Measurements from ENCODE around the gene NLRC4.
"Not testable (repeated sequence)": the region's sequence is repeated elsewhere in the genome, so short reads cannot be mapped to it uniquely, and the experiment has no call there.

Gene NLRC4, protein sequence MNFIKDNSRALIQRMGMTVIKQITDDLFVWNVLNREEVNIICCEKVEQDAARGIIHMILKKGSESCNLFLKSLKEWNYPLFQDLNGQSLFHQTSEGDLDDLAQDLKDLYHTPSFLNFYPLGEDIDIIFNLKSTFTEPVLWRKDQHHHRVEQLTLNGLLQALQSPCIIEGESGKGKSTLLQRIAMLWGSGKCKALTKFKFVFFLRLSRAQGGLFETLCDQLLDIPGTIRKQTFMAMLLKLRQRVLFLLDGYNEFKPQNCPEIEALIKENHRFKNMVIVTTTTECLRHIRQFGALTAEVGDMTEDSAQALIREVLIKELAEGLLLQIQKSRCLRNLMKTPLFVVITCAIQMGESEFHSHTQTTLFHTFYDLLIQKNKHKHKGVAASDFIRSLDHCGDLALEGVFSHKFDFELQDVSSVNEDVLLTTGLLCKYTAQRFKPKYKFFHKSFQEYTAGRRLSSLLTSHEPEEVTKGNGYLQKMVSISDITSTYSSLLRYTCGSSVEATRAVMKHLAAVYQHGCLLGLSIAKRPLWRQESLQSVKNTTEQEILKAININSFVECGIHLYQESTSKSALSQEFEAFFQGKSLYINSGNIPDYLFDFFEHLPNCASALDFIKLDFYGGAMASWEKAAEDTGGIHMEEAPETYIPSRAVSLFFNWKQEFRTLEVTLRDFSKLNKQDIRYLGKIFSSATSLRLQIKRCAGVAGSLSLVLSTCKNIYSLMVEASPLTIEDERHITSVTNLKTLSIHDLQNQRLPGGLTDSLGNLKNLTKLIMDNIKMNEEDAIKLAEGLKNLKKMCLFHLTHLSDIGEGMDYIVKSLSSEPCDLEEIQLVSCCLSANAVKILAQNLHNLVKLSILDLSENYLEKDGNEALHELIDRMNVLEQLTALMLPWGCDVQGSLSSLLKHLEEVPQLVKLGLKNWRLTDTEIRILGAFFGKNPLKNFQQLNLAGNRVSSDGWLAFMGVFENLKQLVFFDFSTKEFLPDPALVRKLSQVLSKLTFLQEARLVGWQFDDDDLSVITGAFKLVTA

GRCh38 chr2:32264422-32265105 is at the start of gene NLRC4:
Gene NLRC4, minus strand, starts transcription at chr2:32264886. Its CDS starts 8,111 bp downstream, at chr2:32256775.
- no peak for DNase-seq

GRCh38 chr2:32310577-32310976 is 45.9 kb upstream of the NLRC4 start:
- no peak for DNase-seq

DNA sequence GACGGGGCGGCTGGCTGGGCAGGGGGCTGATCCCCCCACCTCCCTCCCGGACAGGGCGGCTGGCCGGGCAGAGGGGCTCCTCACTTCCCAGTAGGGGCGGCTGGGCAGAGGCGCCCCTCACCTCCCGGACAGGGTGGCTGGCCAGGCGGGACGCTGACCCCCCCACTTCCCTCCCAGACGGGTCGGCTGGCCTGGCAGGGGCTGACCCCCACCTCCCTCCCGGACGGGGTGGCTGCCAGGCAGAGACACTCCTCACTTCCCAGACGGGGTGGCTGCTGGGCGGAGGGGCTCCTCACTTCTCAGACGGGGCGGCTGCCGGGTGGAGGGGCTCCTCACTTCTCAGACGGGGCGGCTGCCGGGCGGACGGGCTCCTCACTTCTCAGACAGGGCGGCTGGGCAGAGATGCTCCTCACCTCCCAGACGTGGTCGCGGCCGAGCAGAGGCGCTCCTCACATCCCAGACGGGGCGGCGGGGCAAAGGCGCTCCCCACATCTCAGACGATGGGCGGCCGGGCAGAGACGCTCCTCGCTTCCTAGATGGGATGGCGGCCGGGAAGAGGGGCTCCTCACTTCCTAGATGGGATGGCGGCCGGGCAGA is 29.4 kb upstream of the NLRC4 start:
- not testable (repeated sequence) for DNase-seq

GRCh38 chr2:32293493-32293892 is 28.8 kb upstream of the NLRC4 start:
- not testable (repeated sequence) for DNase-seq

DNA sequence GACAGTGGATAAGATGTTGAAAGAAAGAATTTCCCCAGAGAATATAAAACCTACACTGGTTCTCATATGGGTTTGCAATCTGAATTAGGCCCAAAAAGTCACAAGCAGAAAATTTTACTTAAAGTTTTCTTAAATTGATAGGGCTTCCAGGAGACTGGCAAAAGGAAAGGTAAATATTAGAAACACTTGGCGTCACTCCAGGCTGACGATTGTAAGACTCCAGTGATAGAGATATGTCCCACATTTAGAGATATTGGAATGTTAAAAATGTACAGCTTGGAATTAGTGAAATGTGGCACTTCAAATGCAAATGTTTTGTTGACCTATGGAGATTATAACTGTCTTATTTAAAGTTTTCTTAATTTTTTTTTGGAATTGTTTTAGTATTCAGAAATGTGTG is 27.1 kb upstream of the NLRC4 start:
- DNase-seq: no peak

- no peak for DNase-seq
Measured at GRCh38 chr2:32290000-32290339, 25.3 kb upstream of the NLRC4 start.

DNA sequence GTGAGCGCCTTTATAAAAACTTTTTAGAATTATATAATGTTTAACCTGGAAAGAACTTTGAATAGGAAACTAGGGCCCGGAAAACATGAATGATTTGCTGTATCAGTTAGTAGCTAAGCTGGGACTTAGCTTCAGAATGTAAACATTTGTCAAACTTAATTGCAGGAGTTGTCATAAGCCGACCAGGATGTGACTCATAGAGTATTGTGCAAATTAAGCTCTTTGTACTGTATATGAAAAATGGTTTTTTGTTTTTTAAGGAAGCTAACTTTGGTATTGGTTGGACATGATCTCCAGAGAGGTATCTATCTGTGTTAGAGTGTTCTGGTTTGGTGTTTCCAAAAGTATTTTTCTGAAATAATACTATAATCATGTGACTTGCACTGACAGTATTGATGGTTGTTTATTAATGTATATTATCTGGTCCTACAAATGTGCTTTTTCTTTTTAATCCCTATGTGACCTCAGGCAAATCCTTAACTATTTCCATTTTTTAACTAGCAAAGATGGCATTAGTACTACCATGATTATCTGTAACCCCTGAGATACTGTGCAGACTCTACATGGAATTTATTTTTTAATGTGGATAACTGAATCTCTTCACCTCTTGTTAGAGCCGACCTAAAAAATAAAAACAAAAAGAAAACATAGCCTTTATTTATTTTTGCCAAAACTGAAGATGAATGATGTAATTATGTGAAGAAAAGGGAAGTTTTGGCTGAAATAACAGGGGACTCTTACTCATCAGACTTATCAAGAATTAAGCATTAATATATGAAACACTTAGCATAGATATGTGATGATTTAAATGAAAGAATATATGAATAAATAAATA is 24.7 kb upstream of the NLRC4 start:
- no peak for DNase-seq

DNA sequence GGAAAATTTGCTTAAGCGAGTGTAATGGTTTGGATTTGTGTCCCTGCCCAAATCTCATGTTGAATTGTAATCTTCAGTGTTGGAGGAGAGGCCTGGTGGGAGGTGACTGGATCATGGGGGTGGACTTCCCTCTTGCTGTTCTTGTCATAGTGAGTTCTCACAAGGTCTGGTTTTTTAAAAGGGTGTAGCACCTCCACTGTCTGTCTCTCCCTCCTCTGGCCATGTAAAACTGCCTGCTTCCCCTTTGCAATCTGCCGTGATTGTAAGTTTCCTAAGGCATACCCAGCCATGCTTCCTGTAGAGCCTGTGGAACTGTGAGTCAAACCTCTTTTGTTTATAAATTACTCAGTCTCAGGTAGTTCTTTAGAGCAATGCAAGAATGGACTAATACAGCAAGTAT is 19.6 kb upstream of the NLRC4 start:
- DNase-seq: no peak

DNA sequence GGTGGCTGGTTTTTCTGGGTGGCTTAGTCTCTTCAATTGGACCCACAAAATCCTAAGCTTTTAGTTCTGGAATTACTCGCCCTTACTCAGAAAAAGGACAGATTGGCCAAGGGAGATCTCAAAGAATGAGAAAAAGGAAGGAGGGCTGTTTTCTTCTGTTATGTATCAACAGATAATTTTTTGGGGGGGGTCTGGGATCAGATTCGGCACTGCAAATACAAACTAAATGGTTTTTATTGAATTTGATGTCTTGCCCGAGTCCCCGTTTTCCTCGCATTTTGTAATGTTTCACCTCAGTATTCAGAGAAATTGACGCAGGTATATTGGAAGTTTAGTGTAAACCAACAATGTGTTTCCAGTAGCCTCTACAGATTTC is 13.8 kb upstream of the NLRC4 start:
- DNase-seq: no peak

DNA sequence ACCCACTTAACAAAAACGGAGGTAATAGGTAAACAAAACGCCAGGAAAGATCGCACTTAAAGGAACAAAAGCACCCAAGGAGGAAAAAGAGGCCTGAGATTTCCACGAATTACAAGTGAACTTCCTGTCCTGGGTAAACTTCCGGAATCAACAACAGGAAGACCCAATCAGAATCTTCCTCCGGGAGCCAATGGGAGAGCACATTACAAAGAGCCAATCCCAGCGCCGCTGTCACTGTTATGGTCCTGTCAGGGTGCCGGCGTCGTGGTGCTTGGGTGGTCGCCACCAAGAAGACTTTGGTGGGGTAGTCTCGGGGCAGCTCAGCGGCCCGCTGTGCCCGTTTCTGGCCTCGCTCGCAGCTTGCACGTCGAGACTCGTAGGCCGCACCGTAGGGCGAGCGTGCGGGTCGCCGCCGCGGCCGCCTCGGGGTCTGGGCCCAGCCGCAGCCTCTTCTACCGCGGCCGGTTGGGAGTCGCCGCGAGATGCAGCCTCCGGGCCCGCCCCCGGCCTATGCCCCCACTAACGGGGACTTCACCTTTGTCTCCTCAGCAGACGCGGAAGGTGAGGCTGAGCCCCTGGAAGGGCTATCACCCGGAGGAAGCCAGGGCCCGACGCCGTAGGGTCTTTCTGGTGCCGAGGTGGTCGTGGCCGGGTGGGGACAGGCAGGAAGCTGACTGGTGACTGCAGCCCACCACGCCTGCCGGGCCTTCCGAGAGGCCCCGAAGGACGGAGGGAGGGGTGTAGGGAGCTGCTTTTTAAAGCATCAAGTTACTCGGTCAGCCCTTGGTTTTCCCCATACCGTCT is 13.2 kb upstream of the NLRC4 start, which contains the start of gene YIPF4:
TSS of gene YIPF4 (plus strand) at position 231 of the 804 bp plus-strand sequence. CDS start at position 483, 252 bp downstream.
- peak; percentile 95 for DNase-seq

DNA sequence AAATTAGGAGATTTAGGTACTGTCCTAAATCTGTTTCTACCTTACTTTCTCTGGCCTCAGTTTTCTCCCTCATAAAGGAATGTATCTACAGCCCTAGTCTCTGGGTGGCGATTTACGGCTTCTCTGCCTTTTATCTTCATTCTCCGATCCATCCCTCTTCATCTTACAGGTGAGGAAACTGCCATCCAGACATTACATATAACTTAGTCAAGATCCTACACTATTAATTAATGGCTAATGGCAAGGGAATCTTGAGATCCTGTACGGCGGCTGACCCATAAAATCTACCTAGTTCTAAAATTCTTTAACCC is 12.6 kb upstream of the NLRC4 start:
- no peak for DNase-seq

- DNase-seq: not testable (repeated sequence)
Measured at GRCh38 chr2:32275790-32276189, 11.1 kb upstream of the NLRC4 start.

- no peak for DNase-seq
Measured at GRCh38 chr2:32274289-32274688, 9.6 kb upstream of the NLRC4 start.

DNA sequence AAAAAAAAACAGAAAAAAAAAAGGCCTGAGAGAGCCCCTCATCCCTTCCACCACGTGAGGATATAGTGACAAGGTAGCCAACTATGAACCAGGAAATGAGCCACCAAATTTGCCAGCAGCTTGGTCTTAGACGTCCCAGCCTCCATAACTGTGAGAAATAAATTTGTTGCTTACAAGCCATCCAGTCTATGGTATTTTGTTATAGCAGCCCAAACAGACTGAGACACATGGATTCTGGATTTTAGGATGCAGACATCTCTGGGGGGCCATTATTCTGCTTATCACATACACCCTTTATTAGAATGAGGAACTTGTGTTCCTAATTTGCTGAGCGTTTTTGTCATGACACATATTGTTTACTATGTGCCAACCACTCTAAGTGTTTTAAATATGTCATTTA is 7.6 kb upstream of the NLRC4 start:
- DNase-seq: no peak

GRCh38 chr2:32271063-32271462 is 6.4 kb upstream of the NLRC4 start:
- no peak for DNase-seq

GRCh38 chr2:32262105-32262504 is 2.6 kb downstream of the NLRC4 start:
- DNase-seq: no peak

DNA sequence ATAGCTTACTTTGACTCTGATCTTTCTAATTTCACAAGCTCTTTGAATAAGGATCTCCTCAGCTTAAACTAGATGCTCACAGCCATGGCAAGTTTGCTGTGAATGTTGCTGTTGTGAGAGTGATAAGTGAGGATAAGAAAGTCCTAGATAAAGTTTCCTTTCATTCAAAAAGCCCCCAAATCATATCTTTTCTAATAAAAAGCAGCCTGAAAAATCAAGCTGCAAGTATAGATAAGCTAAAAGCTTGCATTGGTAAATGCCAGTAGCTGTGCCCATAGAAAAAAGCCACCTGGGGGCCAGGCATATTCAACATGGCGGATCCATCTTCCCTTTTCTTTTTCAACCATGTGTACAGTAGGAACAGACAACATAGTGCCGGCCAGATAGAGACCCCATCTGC is 4.3 kb downstream of the NLRC4 start:
- DNase-seq: no peak

DNA sequence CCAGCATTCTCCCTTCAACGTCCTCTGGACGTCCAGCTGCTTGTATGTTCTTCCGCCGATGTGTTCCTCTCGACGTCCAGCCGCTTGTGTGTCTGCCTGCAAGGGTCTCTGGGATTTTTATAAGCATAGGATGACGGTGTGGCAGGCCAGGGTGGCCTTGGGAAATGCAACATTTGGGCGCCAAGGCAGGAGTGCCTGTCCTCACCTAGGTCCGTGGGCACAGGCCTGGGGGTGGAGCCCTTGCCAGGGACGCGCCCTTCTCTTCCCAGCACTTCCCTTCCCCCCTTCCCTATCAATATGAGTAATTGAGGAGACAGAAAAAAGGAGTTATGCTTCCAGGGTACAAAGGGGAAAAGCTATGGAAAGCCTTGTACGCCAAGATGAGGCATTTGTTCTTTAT is 6.4 kb downstream of the NLRC4 start:
- no peak for DNase-seq

- DNase-seq: no peak
Measured at GRCh38 chr2:32250290-32250689, 14.4 kb downstream of the NLRC4 start.

DNA sequence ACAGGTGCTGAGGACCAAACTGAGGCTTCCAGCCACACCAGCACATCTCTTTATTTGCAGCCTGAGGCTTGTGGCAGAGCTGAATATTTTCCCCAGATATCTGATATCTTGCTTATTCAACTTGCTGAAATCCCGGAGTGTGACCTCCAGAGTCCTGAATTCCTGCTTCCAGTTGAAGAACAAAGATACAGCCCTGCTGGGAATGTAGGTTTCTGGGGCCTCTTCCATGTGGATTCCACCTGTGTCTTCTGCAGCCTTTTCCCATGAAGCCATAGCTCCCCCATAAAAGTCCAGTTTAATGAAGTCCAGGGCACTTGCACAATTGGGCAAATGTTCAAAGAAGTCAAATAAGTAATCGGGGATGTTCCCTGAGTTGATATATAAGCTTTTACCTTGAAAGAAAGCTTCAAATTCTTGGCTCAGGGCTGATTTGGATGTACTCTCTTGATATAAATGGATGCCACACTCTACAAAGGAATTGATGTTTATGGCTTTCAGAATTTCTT is 14.9 kb downstream of the NLRC4 start:
- DNase-seq: no peak

DNA sequence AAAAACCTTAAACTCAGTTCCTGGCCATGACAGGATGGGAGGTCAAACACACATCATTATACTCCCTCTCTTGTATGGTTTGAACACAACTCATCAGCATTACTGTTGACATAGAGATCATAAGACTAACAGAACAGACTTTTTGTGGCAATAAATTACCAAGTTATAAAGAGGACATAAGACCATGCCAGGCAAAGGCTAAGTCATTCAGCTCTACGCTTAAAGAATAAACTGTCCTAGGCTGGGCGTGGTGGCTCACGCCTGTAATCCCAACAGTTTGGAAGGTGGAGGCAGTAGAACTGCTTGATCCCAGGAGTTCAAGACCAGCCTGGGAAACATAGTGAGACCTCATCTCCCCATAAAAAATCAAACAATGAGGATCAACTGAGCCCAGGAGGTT is 16.4 kb downstream of the NLRC4 start:
- DNase-seq: no peak

Data from NCI-H2227 treated with DMSO at 0.1 percent for 48 hours (cell line).